ENCODE results near the gene LRP1B. TPM values are rescaled to one million over a fixed set of nuclear protein-coding genes. Genes with fewer than 3 reads are reported as not detected.
"Not testable (repeated sequence)": the region's sequence is repeated elsewhere in the genome, so short reads cannot be mapped to it uniquely, and the experiment has no call there.

The LRP1B gene
- total RNA-seq, 1 experiment from 2014 or later, result 0.08 TPM

GRCh38 chr2:140551287-140551686 lies 1579.5 kb downstream of the LRP1B start:
- Histone ChIP-seq H3K4me1 (replicated peaks) (no peaks in the 10 kb centered on the region), H3K9me3 (replicated peaks) (no peaks in the 10 kb centered on the region), H3K4me3 (no peak overlapping the region), H3K27ac (no peak overlapping the region), H3K36me3 (no peaks in the 10 kb centered on the region), H3K27me3 (replicated peaks) (no peaks in the 10 kb centered on the region; the same call in 1 of the 2 replicates)
- DNase-seq (ENCODE audit: low read depth in 1 of 2, low spot score in 2 of 2), result no peak

GRCh38 chr2:140550821-140551220 lies 1580.0 kb downstream of the LRP1B start:
- no peaks in the 10 kb centered on the region; the same call in 1 of the 2 replicates for H3K27me3 ChIP-seq (replicated peaks)
- no peaks in the 10 kb centered on the region for H3K9me3 ChIP-seq (replicated peaks)
- no peak for DNase-seq (ENCODE audit: low read depth in 1 of 2, low spot score in 2 of 2)
- H3K36me3 ChIP-seq, result no peaks in the 10 kb centered on the region
- no peaks in the 10 kb centered on the region for H3K4me1 ChIP-seq (replicated peaks)
- no peak overlapping the region for H3K27ac ChIP-seq
- no peak overlapping the region for H3K4me3 ChIP-seq

- not testable (repeated sequence) for H3K27ac ChIP-seq; H3K9me3 ChIP-seq (replicated peaks); DNase-seq (ENCODE audit: low read depth in 1 of 2, low spot score in 2 of 2); H3K4me3 ChIP-seq; H3K4me1 ChIP-seq (replicated peaks); H3K27me3 ChIP-seq (replicated peaks); H3K36me3 ChIP-seq
These were observed 1586.0 kb downstream of the LRP1B start for GRCh38 chr2:140544769-140545168.

- Histone ChIP-seq H3K27me3 (replicated peaks) (no peaks in the 10 kb centered on the region; the same call in 1 of the 2 replicates), H3K4me3 (no peak overlapping the region), H3K27ac (no peak overlapping the region), H3K4me1 (replicated peaks) (no peaks in the 10 kb centered on the region), H3K9me3 (replicated peaks) (no peaks in the 10 kb centered on the region), H3K36me3 (no peaks in the 10 kb centered on the region)
- no peak for DNase-seq (ENCODE audit: low read depth in 1 of 2, low spot score in 2 of 2)
These were observed 1588.2 kb downstream of the LRP1B start for GRCh38 chr2:140542627-140543026.

- Histone ChIP-seq H3K27me3 (replicated peaks) (no peaks in the 10 kb centered on the region), H3K36me3 (no peaks in the 10 kb centered on the region), H3K4me3 (no peak overlapping the region), H3K9me3 (replicated peaks) (no peaks in the 10 kb centered on the region), H3K4me1 (replicated peaks) (no peaks in the 10 kb centered on the region), H3K27ac (no peak overlapping the region)
- no peak for DNase-seq (ENCODE audit: low read depth in 1 of 2, low spot score in 2 of 2)
These were observed 1591.5 kb downstream of the LRP1B start for GRCh38 chr2:140539242-140539875.

GRCh38 chr2:140529706-140530105 lies 1601.1 kb downstream of the LRP1B start:
- Histone ChIP-seq H3K27me3 (replicated peaks) (no peaks in the 10 kb centered on the region), H3K36me3 (no peaks in the 10 kb centered on the region), H3K27ac (no peak overlapping the region), H3K4me3 (no peak overlapping the region), H3K9me3 (replicated peaks) (no peaks in the 10 kb centered on the region), H3K4me1 (replicated peaks) (no peaks in the 10 kb centered on the region)
- DNase-seq (ENCODE audit: low read depth in 1 of 2, low spot score in 2 of 2), result no peak

GRCh38 chr2:140528982-140529381 lies 1601.8 kb downstream of the LRP1B start:
- no peaks in the 10 kb centered on the region for H3K36me3 ChIP-seq
- no peaks in the 10 kb centered on the region for H3K27me3 ChIP-seq (replicated peaks)
- H3K27ac ChIP-seq, result no peak overlapping the region
- DNase-seq (ENCODE audit: low read depth in 1 of 2, low spot score in 2 of 2), result no peak
- no peaks in the 10 kb centered on the region for H3K4me1 ChIP-seq (replicated peaks)
- H3K4me3 ChIP-seq, result no peak overlapping the region
- no peaks in the 10 kb centered on the region for H3K9me3 ChIP-seq (replicated peaks)

- Histone ChIP-seq H3K36me3 (no peaks in the 10 kb centered on the region), H3K9me3 (replicated peaks) (no peaks in the 10 kb centered on the region), H3K4me3 (no peak overlapping the region), H3K4me1 (replicated peaks) (no peaks in the 10 kb centered on the region), H3K27me3 (replicated peaks) (no peaks in the 10 kb centered on the region), H3K27ac (no peak overlapping the region)
- DNase-seq (ENCODE audit: low read depth in 1 of 2, low spot score in 2 of 2), result no peak
These were observed 1604.2 kb downstream of the LRP1B start for GRCh38 chr2:140526575-140526974.

GRCh38 chr2:140512106-140512505 lies 1618.7 kb downstream of the LRP1B start:
- no peaks in the 10 kb centered on the region for H3K36me3 ChIP-seq
- no peak for DNase-seq (ENCODE audit: low read depth in 1 of 2, low spot score in 2 of 2)

GRCh38 chr2:140509765-140510164 lies 1621.1 kb downstream of the LRP1B start:
- Histone ChIP-seq H3K27ac (no peak overlapping the region), H3K27me3 (replicated peaks) (no peaks in the 10 kb centered on the region), H3K36me3 (no peaks in the 10 kb centered on the region), H3K4me3 (no peak overlapping the region), H3K9me3 (replicated peaks) (no peaks in the 10 kb centered on the region), H3K4me1 (replicated peaks) (no peaks in the 10 kb centered on the region)
- no peak for DNase-seq (ENCODE audit: low read depth in 1 of 2, low spot score in 2 of 2)

More at GRCh38 chr2:140512106-140512505, 1618.7 kb downstream of the LRP1B start:
- Histone ChIP-seq H3K27me3 (replicated peaks) (no peaks in the 10 kb centered on the region), H3K4me3 (no peak overlapping the region), H3K27ac (no peak overlapping the region), H3K4me1 (replicated peaks) (no peaks in the 10 kb centered on the region), H3K9me3 (replicated peaks) (no peaks in the 10 kb centered on the region)

GRCh38 chr2:140508756-140509155 lies 1622.1 kb downstream of the LRP1B start:
- DNase-seq (ENCODE audit: low read depth in 1 of 2, low spot score in 2 of 2), result no peak
- no peaks in the 10 kb centered on the region for H3K9me3 ChIP-seq (replicated peaks)
- no peaks in the 10 kb centered on the region for H3K36me3 ChIP-seq
- no peak overlapping the region for H3K4me3 ChIP-seq
- H3K27me3 ChIP-seq (replicated peaks), result no peaks in the 10 kb centered on the region
- H3K4me1 ChIP-seq (replicated peaks), result no peaks in the 10 kb centered on the region
- no peak overlapping the region for H3K27ac ChIP-seq

- no peaks in the 10 kb centered on the region for H3K27me3 ChIP-seq (replicated peaks)
- H3K4me1 ChIP-seq (replicated peaks), result no peaks in the 10 kb centered on the region
- H3K9me3 ChIP-seq (replicated peaks), result no peaks in the 10 kb centered on the region
- H3K4me3 ChIP-seq, result no peak overlapping the region
- H3K27ac ChIP-seq, result no peak overlapping the region
- DNase-seq (ENCODE audit: low read depth in 1 of 2, low spot score in 2 of 2), result no peak
- H3K36me3 ChIP-seq, result no peaks in the 10 kb centered on the region
These were observed 1624.2 kb downstream of the LRP1B start for GRCh38 chr2:140506606-140507005.

GRCh38 chr2:140504601-140505000 lies 1626.2 kb downstream of the LRP1B start:
- DNase-seq (ENCODE audit: low read depth in 1 of 2, low spot score in 2 of 2), result no peak
- H3K27me3 ChIP-seq (replicated peaks), result no peaks in the 10 kb centered on the region
- no peak overlapping the region for H3K4me3 ChIP-seq
- no peak overlapping the region for H3K27ac ChIP-seq
- H3K36me3 ChIP-seq, result no peaks in the 10 kb centered on the region
- H3K4me1 ChIP-seq (replicated peaks), result no peaks in the 10 kb centered on the region
- H3K9me3 ChIP-seq (replicated peaks), result no peaks in the 10 kb centered on the region

GRCh38 chr2:140502951-140503630 lies 1627.7 kb downstream of the LRP1B start:
- Histone ChIP-seq H3K36me3 (no peaks in the 10 kb centered on the region), H3K9me3 (replicated peaks) (no peaks in the 10 kb centered on the region), H3K27ac (no peak overlapping the region), H3K4me1 (replicated peaks) (no peaks in the 10 kb centered on the region), H3K4me3 (no peak overlapping the region), H3K27me3 (replicated peaks) (no peaks in the 10 kb centered on the region)
- no peak for DNase-seq (ENCODE audit: low read depth in 1 of 2, low spot score in 2 of 2)
